Stimulated activated CD8-positive, alpha-beta memory T cell treated with anti-CD3 and anti-CD28 coated beads, Interleukin-7, amount 100 ng/mL, for 1 hour (primary cell): Measurements from ENCODE around the gene HMCES.
"Not testable (repeated sequence)": the region's sequence is repeated elsewhere in the genome, so short reads cannot be mapped to it uniquely, and the experiment has no call there.

ENCODE experiments used
- DNase-seq, 2 donors: peaks; one replicate each; pipeline ENCODE4 v3.0.0-alpha.2; 2020; ENCODE audit warnings: low read depth in 2 of 2

HMCES gene

DNA sequence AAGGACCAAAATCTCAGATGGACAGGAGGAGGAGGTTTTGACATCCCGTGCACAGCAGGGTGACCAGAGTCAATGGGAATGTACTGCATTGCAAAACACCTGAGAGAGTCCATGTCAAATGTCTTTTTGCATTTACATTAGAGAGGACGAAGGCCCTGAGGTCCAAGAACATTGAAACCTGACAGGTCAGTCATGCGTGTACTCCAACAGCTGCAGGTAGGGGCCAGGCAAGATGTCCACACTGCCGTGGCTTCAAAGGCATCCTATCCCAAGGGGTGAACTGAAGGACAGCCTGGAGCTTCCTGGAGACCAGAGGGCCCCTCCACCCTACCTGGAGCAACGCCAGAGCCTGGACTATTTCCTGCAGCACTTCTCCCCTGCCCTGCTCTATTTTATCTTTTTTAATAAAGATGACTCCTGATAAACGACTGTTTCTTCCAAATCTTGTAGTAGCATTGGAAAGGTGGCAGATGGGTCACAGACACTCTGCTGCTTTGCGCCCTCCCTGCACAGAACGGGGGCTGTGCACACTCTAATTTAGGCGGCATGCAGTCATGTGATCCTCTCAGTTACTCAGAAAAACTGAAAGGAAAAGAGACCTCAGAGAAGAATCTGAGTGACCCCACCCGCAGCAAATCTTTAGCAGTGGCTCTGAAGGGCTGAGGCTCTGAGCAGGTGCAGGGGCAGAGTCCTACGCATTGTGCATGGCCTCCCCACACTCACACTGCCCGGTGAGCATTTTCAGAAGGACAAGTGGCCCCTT lies 68.2 kb downstream of the HMCES start:
- DNase-seq = no peak

GRCh38 chr3:129347458-129347845 lies 68.8 kb downstream of the HMCES start:
- DNase-seq = no peak

DNA sequence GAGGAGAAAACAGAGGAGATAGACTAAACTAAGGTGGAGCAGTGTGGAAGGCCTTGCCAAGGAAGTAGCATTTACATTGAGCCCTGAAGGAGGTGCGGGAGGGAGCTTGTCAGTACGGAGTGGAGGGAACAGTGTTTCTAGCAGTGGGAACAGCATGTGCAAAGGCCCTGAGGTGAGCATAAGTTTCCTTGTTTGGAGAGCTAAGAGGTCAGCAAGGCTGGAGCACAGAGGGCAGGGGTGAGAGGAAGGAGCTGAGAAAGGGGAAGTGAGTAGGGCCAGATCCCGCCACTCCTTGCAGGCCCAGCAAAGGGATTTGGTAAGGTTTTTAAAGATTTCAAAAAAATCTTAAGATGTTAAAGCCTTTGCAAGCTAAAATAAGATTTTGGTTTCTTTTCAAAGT lies 70.1 kb downstream of the HMCES start:
- no peak for DNase-seq

DNA sequence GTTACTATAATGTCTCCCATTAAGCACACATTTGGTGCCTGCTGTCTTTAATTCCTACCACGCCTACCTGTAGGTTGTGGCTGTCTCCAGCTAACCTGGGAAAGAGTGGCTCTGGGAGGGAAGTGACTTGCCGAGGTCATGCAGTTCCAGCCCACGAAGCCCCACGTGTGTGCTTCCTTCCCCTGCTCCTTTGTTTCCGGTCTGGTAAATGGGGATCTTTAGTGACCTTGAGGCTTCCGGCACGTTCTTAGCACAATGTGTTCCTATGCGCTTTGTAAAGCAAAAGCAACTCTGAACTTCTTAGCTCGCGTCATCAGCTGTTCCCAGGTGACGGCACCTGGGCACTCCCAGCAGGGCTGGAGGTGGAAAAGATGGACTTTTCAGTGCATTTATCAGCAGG lies 70.5 kb downstream of the HMCES start:
- not testable (repeated sequence) for DNase-seq

GRCh38 chr3:129349791-129350190 lies 71.1 kb downstream of the HMCES start:
- DNase-seq = no peak

DNA sequence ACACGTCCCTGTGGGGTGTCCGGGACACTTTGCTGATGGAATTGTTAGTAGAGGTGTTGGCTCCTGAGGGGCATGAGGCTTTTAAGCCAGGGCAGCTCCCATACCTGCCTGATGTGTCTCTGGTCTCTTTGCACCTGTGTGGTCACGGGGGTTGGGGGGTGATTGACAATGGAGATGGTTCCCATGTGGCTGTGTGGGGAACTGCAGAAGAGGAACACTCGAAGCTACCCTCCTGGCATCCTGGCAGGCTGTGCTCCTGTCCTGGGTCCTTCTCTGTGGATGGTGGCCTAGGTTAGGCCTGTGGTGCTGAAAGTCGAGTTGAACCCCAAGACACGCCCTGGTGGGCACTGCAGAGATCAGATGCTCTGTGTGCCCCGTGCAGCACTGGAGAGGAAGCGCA lies 73.4 kb downstream of the HMCES start:
- no peak for DNase-seq

DNA sequence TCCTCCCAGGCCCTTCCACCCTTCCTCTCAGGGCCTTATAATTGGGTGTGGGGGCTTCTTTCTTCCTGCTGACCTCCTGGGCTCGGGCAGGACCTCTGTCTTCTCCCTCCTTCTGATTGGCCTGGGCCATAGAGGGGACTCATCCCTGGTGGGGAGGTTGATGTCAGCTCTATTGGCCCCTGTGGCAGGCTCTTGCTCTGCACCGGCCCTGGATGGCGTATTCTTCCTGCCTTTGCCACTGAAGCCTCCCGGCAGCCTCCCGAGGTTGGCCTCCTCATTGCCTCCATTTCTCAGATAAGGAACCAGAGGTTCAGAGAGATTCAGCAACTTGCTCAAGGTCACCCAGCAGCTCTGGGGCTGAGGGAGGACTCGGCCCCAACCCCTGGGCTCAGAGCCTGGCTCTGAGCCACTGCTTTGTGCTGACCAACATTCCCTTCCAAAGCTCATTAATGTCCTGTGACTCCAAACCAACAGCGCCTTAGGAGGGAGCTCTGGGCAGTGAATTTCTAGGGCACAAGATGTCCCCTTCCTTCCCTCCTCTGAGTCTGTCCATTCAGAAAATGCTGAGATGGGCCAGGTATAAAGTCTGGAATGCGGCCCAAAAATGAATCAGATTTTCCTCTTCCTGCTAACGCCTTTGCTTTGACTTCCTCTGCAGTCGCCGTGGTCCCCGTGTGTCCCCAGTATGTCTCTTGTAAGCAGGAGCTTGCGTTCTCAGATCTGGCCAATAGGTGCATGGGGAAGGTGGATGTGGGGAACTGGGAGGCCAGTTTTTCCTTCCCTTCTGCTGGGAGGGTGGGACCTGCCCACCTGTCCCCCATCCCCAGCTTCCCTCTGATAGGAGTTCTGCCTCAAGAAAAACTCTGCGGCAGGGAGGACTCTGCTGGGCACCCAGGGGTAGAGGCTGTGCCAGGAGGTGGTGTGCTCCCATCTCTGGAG lies 74.2 kb downstream of the HMCES start:
- DNase-seq = no peak

GRCh38 chr3:129353589-129353941 lies 74.9 kb downstream of the HMCES start:
- no peak for DNase-seq
